Activated naive CD4-positive, alpha-beta T cell treated with anti-CD3 and anti-CD28 coated beads for 36 hours (primary cell): ENCODE data around the gene KCNMB3. TPM values are rescaled to one million over a fixed set of nuclear protein-coding genes. Genes with fewer than 3 reads are reported as not detected.
"Not testable (repeated sequence)": the region's sequence is repeated elsewhere in the genome, so short reads cannot be mapped to it uniquely, and the experiment has no call there.

Experiments
- CTCF ChIA-PET: fragments of 350-600 bp; sonication (Branson Sonifier 250); formaldehyde crosslinking; loops from one replicate; lab custom pipeline; 2021; ENCODE audit warnings: antibody characterized with exemption; lab: Charles Lee
- DNase-seq: peaks from one replicate; pipeline ENCODE4 v3.0.0-alpha.2; 2020
- H3K27ac Mint-ChIP-seq: one replicate; pipeline ENCODE4 v1.8.0; 2021; ENCODE audit warnings: mild to moderate bottlenecking, mixed read lengths
- H3K27me3 Mint-ChIP-seq: one replicate; pipeline ENCODE4 v1.8.0; 2021; ENCODE audit warnings: low read depth, mixed read lengths
- H3K36me3 Mint-ChIP-seq: one replicate; pipeline ENCODE4 v1.8.0; 2021; ENCODE audit warnings: low read depth, mixed read lengths
- H3K4me1 Mint-ChIP-seq: one replicate; pipeline ENCODE4 v1.8.0; 2021; ENCODE audit warnings: low read depth, mixed read lengths
- H3K4me3 Mint-ChIP-seq: one replicate; pipeline ENCODE4 v1.8.0; 2021; ENCODE audit warnings: mild to moderate bottlenecking, moderate library complexity, mixed read lengths
- H3K9me3 Mint-ChIP-seq: one replicate; pipeline ENCODE4 v1.8.0; 2021; ENCODE audit warnings: mixed read lengths
- intact Hi-C: fragments of 100-400 bp; cut with micrococcal nuclease; formaldehyde crosslinking; loops from one replicate; pipeline ENCODE4 v1.15.1; 2023
- total RNA-seq, 2 experiments: library from RNA; stranded (reverse); gene quantifications; one replicate each; pipeline ENCODE4 v1.2.3, GENCODE V29; 2021

KCNMB3 gene
- total RNA-seq, 2 experiments from 2014 or later, result 0.20 to 0.29 TPM

- CTCF ChIA-PET, result interaction anchor here (0.7 to 1.7 kb wide), 3 partner anchors 114 to 669 kb away, joined by 3 to 4 read pairs (median 3); no protein-coding TSS in a partner anchor
- no peak overlapping the region for H3K27ac Mint-ChIP-seq
- H3K9me3 Mint-ChIP-seq, result peaks cover 10% of the 10 kb centered on the region
- DNase-seq, result peak; percentile 69
- intact Hi-C loops, result loop anchor here (1.0 to 5.0 kb wide), 3 partner anchors 112 to 244 kb away; no protein-coding TSS in a partner anchor
- H3K27me3 Mint-ChIP-seq, result peaks cover 2% of the 10 kb centered on the region
- H3K4me1 Mint-ChIP-seq, result peaks cover 12% of the 10 kb centered on the region
- no peaks in the 10 kb centered on the region for H3K36me3 Mint-ChIP-seq
- H3K4me3 Mint-ChIP-seq, result peak overlapping the region; percentile 63
Measured at GRCh38 chr3:179260949-179261765, 10.2 kb upstream of the KCNMB3 start.

- H3K36me3 Mint-ChIP-seq, H3K27ac Mint-ChIP-seq, H3K27me3 Mint-ChIP-seq: not testable (repeated sequence)
- Mint-ChIP-seq H3K4me3 (peak overlapping the region; percentile 5), H3K4me1 (peaks cover 12% of the 10 kb centered on the region), H3K9me3 (peaks cover 10% of the 10 kb centered on the region)
- peak; percentile 17 for DNase-seq
- intact Hi-C loops, result loop anchor here (2.0 to 5.0 kb wide), 2 partner anchors 187 to 243 kb away; no protein-coding TSS in a partner anchor
- CTCF ChIA-PET, result interaction anchor here (0.7 kb wide), 1 partner anchor 670 kb away, joined by 3 read pairs; no protein-coding TSS in a partner anchor
Measured at GRCh38 chr3:179259959-179260756, 9.2 kb upstream of the KCNMB3 start.

GRCh38 chr3:179258820-179259219, 7.9 kb upstream of the KCNMB3 start:
- intact Hi-C loops, result no loop called here
- H3K4me3 Mint-ChIP-seq, result no peak overlapping the region
- H3K27ac Mint-ChIP-seq, result no peak overlapping the region
- DNase-seq, result no peak
- no peaks in the 10 kb centered on the region for H3K36me3 Mint-ChIP-seq
- CTCF ChIA-PET, result no interaction called here
- H3K9me3 Mint-ChIP-seq, result peaks cover 10% of the 10 kb centered on the region
- no peaks in the 10 kb centered on the region for H3K27me3 Mint-ChIP-seq
- H3K4me1 Mint-ChIP-seq, result peaks cover 12% of the 10 kb centered on the region

- Mint-ChIP-seq H3K9me3 (peaks cover 10% of the 10 kb centered on the region), H3K4me1 (peaks cover 12% of the 10 kb centered on the region)
- DNase-seq, H3K36me3 Mint-ChIP-seq, H3K27ac Mint-ChIP-seq, intact Hi-C loops, H3K4me3 Mint-ChIP-seq, CTCF ChIA-PET, H3K27me3 Mint-ChIP-seq: not testable (repeated sequence)
Measured at GRCh38 chr3:179257742-179258141, 6.8 kb upstream of the KCNMB3 start.

- Mint-ChIP-seq H3K9me3 (peaks cover 10% of the 10 kb centered on the region), H3K36me3 (no peaks in the 10 kb centered on the region), H3K4me1 (peaks cover 9% of the 10 kb centered on the region), H3K27ac (no peak overlapping the region), H3K4me3 (no peak overlapping the region), H3K27me3 (no peaks in the 10 kb centered on the region)
- CTCF ChIA-PET, result no interaction called here
- intact Hi-C loops, result no loop called here
- DNase-seq, result no peak
Measured at GRCh38 chr3:179256813-179257212, 5.9 kb upstream of the KCNMB3 start.

GRCh38 chr3:179247289-179248015, 3.5 kb downstream of the KCNMB3 start:
- CTCF ChIA-PET, result interaction anchor here (0.7 kb wide), 1 partner anchor 27 kb away, joined by 3 read pairs; no protein-coding TSS in a partner anchor
- no peaks in the 10 kb centered on the region for H3K27me3 Mint-ChIP-seq

GRCh38 chr3:179244878-179245277, 6.0 kb downstream of the KCNMB3 start:
- Mint-ChIP-seq H3K4me3 (no peak overlapping the region), H3K27me3 (no peaks in the 10 kb centered on the region), H3K27ac (no peak overlapping the region), H3K36me3 (no peaks in the 10 kb centered on the region), H3K4me1 (no peaks in the 10 kb centered on the region), H3K9me3 (no peaks in the 10 kb centered on the region)
- no peak for DNase-seq
- intact Hi-C loops, result no loop called here
- CTCF ChIA-PET, result interaction anchor here (0.7 kb wide), 1 partner anchor 1603 kb away, joined by 3 read pairs; no protein-coding TSS in a partner anchor

More at GRCh38 chr3:179247289-179248015, 3.5 kb downstream of the KCNMB3 start:
- H3K9me3 Mint-ChIP-seq, result no peaks in the 10 kb centered on the region
- H3K4me1 Mint-ChIP-seq, result no peaks in the 10 kb centered on the region
- no peak for DNase-seq
- no peak overlapping the region for H3K4me3 Mint-ChIP-seq
- peaks cover 1% of the 10 kb centered on the region for H3K36me3 Mint-ChIP-seq
- intact Hi-C loops, result no loop called here
- H3K27ac Mint-ChIP-seq, result no peak overlapping the region

- H3K27ac Mint-ChIP-seq, H3K9me3 Mint-ChIP-seq, DNase-seq, intact Hi-C loops, H3K4me3 Mint-ChIP-seq, H3K36me3 Mint-ChIP-seq, CTCF ChIA-PET, H3K27me3 Mint-ChIP-seq, H3K4me1 Mint-ChIP-seq: not testable (repeated sequence)
Measured at GRCh38 chr3:179242859-179243258, 8.1 kb downstream of the KCNMB3 start.

- intact Hi-C loops, H3K36me3 Mint-ChIP-seq, DNase-seq, H3K4me3 Mint-ChIP-seq, CTCF ChIA-PET, H3K9me3 Mint-ChIP-seq, H3K4me1 Mint-ChIP-seq, H3K27ac Mint-ChIP-seq, H3K27me3 Mint-ChIP-seq: not testable (repeated sequence)
Measured at GRCh38 chr3:179240299-179240698, 10.6 kb downstream of the KCNMB3 start.

- Mint-ChIP-seq H3K4me3 (no peak overlapping the region), H3K27me3 (no peaks in the 10 kb centered on the region), H3K27ac (no peak overlapping the region), H3K4me1 (peaks cover 3% of the 10 kb centered on the region), H3K36me3 (peaks cover 3% of the 10 kb centered on the region), H3K9me3 (no peaks in the 10 kb centered on the region)
- intact Hi-C loops, result loop anchor here (1.0 kb wide), 1 partner anchor 89 kb away; no protein-coding TSS in a partner anchor
- DNase-seq, result no peak
- CTCF ChIA-PET, result no interaction called here
Measured at GRCh38 chr3:179236669-179237301, 14.1 kb downstream of the KCNMB3 start.

GRCh38 chr3:179234199-179234598, 16.7 kb downstream of the KCNMB3 start:
- Mint-ChIP-seq H3K27me3 (no peaks in the 10 kb centered on the region), H3K9me3 (no peaks in the 10 kb centered on the region), H3K4me3 (no peak overlapping the region), H3K4me1 (peaks cover 3% of the 10 kb centered on the region), H3K36me3 (peaks cover 14% of the 10 kb centered on the region), H3K27ac (no peak overlapping the region)
- no peak for DNase-seq
- intact Hi-C loops, result no loop called here
- CTCF ChIA-PET, result no interaction called here
